A204.1 (cell line): Measurements from ENCODE around the gene SERPINH1.

Experiments
- FAIRE-seq: peaks from 2 replicates; lab custom pipeline; 2012; peaks lifted over from hg19 to GRCh38; lab: Jason Lieb, UNC

SERPINH1 gene

GRCh38 chr11:75562048-75562835 lies at the start of gene SERPINH1:
Gene SERPINH1 (plus strand): TSS chr11:75562253. CDS start chr11:75566350, 4,097 bp downstream.
- FAIRE-seq: peak; percentile 9

- FAIRE-seq: no peak
Observed at GRCh38 chr11:75513250-75513649, 48.8 kb upstream of the SERPINH1 start.

- no peak for FAIRE-seq
Observed at GRCh38 chr11:75514596-75514995, 47.5 kb upstream of the SERPINH1 start.

GRCh38 chr11:75516140-75516539 lies 45.9 kb upstream of the SERPINH1 start:
- FAIRE-seq: no peak

GRCh38 chr11:75516886-75517285 lies 45.2 kb upstream of the SERPINH1 start:
- FAIRE-seq: no peak

- no peak for FAIRE-seq
Observed at GRCh38 chr11:75518204-75518549, 43.9 kb upstream of the SERPINH1 start.

- no peak for FAIRE-seq
Observed at GRCh38 chr11:75518771-75519653, 43.0 kb upstream of the SERPINH1 start.

- FAIRE-seq: no peak
Observed at GRCh38 chr11:75520688-75521087, 41.4 kb upstream of the SERPINH1 start.

- FAIRE-seq: no peak
Observed at GRCh38 chr11:75522286-75523044, 39.6 kb upstream of the SERPINH1 start.

GRCh38 chr11:75523189-75523588 lies 38.9 kb upstream of the SERPINH1 start:
- no peak for FAIRE-seq

- no peak for FAIRE-seq
Observed at GRCh38 chr11:75523811-75524664, 38.0 kb upstream of the SERPINH1 start.

- FAIRE-seq: no peak
Observed at GRCh38 chr11:75524665-75525432, 37.2 kb upstream of the SERPINH1 start.

- no peak for FAIRE-seq
Observed at GRCh38 chr11:75525433-75526191, 36.4 kb upstream of the SERPINH1 start, which contains the start of gene GDPD5. Gene GDPD5 (minus strand): TSS chr11:75525941. CDS start chr11:75477735, 48,206 bp downstream.

GRCh38 chr11:75526192-75526541 lies 35.9 kb upstream of the SERPINH1 start:
- FAIRE-seq: no peak

- FAIRE-seq: no peak
Observed at GRCh38 chr11:75527130-75527529, 34.9 kb upstream of the SERPINH1 start.

GRCh38 chr11:75527938-75528735 lies 33.9 kb upstream of the SERPINH1 start:
- FAIRE-seq: no peak

- no peak for FAIRE-seq
Observed at GRCh38 chr11:75530577-75530976, 31.5 kb upstream of the SERPINH1 start.

- no peak for FAIRE-seq
Observed at GRCh38 chr11:75531325-75531724, 30.7 kb upstream of the SERPINH1 start.
